GDM1 (cell line): ENCODE data around the gene NPLOC4.
"Not testable (repeated sequence)": the region's sequence is repeated elsewhere in the genome, so short reads cannot be mapped to it uniquely, and the experiment has no call there.

Experiments
- DNase-seq: peaks from one replicate; lab custom pipeline; 2025; lab: John Stamatoyannopoulos, UW

NPLOC4 gene

GRCh38 chr17:81584771-81585170 lies 52.1 kb downstream of the NPLOC4 start:
- DNase-seq, result not testable (repeated sequence)

- no peak for DNase-seq
Observed at GRCh38 chr17:81583589-81584342, 53.1 kb downstream of the NPLOC4 start.

- no peak for DNase-seq
Observed at GRCh38 chr17:81582749-81583148, 54.2 kb downstream of the NPLOC4 start.

- no peak for DNase-seq
Observed at GRCh38 chr17:81582341-81582740, 54.6 kb downstream of the NPLOC4 start.

- DNase-seq, result no peak
Observed at GRCh38 chr17:81581758-81582157, 55.2 kb downstream of the NPLOC4 start.

GRCh38 chr17:81580481-81580880 lies 56.4 kb downstream of the NPLOC4 start:
- DNase-seq, result no peak

- no peak for DNase-seq
Observed at GRCh38 chr17:81579821-81580321, 57.0 kb downstream of the NPLOC4 start.

GRCh38 chr17:81579298-81579697 lies 57.6 kb downstream of the NPLOC4 start:
- DNase-seq, result no peak

GRCh38 chr17:81578561-81579225 lies 58.2 kb downstream of the NPLOC4 start:
- no peak for DNase-seq

- DNase-seq, result no peak
Observed at GRCh38 chr17:81578038-81578441, 58.9 kb downstream of the NPLOC4 start.

- no peak for DNase-seq
Observed at GRCh38 chr17:81577278-81578000, 59.5 kb downstream of the NPLOC4 start.

- DNase-seq, result no peak
Observed at GRCh38 chr17:81576621-81577277, 60.2 kb downstream of the NPLOC4 start.

- DNase-seq, result no peak
Observed at GRCh38 chr17:81575836-81576235, 61.1 kb downstream of the NPLOC4 start.

GRCh38 chr17:81574643-81574956 lies 62.3 kb downstream of the NPLOC4 start:
- DNase-seq, result no peak

- DNase-seq, result no peak
Observed at GRCh38 chr17:81573794-81574642, 62.9 kb downstream of the NPLOC4 start.

GRCh38 chr17:81572563-81573168 lies 64.2 kb downstream of the NPLOC4 start:
- DNase-seq, result no peak

GRCh38 chr17:81570964-81571363 lies 65.9 kb downstream of the NPLOC4 start:
- DNase-seq, result no peak

GRCh38 chr17:81569986-81570514 lies 66.9 kb downstream of the NPLOC4 start:
- DNase-seq, result no peak

- DNase-seq, result no peak
Observed at GRCh38 chr17:81568416-81568815, 68.5 kb downstream of the NPLOC4 start.

GRCh38 chr17:81567191-81567590 lies 69.7 kb downstream of the NPLOC4 start:
- no peak for DNase-seq
